AG10803 (cell line): Measurements from ENCODE around the gene RBM38.
"Not testable (repeated sequence)": the region's sequence is repeated elsewhere in the genome, so short reads cannot be mapped to it uniquely, and the experiment has no call there.

Source experiments
- DNase-seq: peaks from one replicate; pipeline ENCODE4 v3.0.0; 2010; ENCODE audit warnings: low read depth
- H3K4me3 ChIP-seq: 2 replicates; pipeline ENCODE4 v1.5.1; 2011; ENCODE audit warnings: mild to moderate bottlenecking, low read length, control low read depth
- CTCF ChIP-seq: conservative IDR thresholded peaks from 2 replicates; pipeline ENCODE4 v1.5.1; 2011; ENCODE audit warnings: mild to moderate bottlenecking, low read length, control low read depth, inconsistent platforms

Gene RBM38

GRCh38 chr20:57415771-57416170, 24.6 kb downstream of the RBM38 start:
- no peak overlapping the region for H3K4me3 ChIP-seq
- DNase-seq: no peak
- no peak for TF ChIP-seq CTCF

- TF ChIP-seq CTCF: no peak
- no peak for DNase-seq
- no peak overlapping the region for H3K4me3 ChIP-seq
These were observed 25.3 kb downstream of the RBM38 start for GRCh38 chr20:57416296-57417022.

- TF ChIP-seq CTCF: no peak
- H3K4me3 ChIP-seq: no peak overlapping the region
- DNase-seq: no peak
These were observed 26.0 kb downstream of the RBM38 start for GRCh38 chr20:57417051-57417689.

GRCh38 chr20:57417830-57418780, 26.9 kb downstream of the RBM38 start:
- no peak for DNase-seq
- H3K4me3 ChIP-seq: no peak overlapping the region
- TF ChIP-seq CTCF: no peak

- H3K4me3 ChIP-seq, DNase-seq: not testable (repeated sequence)
These were observed 28.3 kb downstream of the RBM38 start for GRCh38 chr20:57419479-57419878.

GRCh38 chr20:57420571-57421252, 29.5 kb downstream of the RBM38 start:
- no peak for DNase-seq
- H3K4me3 ChIP-seq: no peak overlapping the region
- no peak for TF ChIP-seq CTCF
